Fibroblast of skin of back (primary cell): ENCODE results near the gene SNX8.

Source experiments
- DNase-seq: peaks from one replicate; pipeline ENCODE4 v3.0.0-alpha.2; 2013

Gene SNX8

DNA sequence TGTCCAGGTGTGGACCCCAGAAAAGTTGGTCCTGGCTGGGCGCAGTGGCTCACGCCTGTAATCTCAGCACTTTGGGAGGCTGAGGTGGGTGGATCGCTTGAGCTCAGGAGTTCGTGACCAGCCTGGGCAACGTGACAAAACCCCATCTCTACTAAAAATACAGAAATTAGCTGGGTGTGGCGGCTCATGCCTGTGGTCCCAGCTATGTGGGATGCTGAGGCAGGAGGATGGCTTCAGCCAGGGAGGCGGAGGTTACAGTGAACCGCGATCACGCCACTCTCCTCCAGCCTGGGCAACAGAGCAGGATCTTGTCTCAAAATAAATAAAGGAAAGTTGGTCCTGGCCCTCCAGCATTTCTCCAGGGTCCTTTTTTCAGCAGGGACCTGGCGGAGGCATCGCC lies 70.8 kb downstream of the SNX8 start:
- no peak for DNase-seq

GRCh38 chr7:2242541-2243429 lies 71.5 kb downstream of the SNX8 start:
- DNase-seq = peak; percentile 26

DNA sequence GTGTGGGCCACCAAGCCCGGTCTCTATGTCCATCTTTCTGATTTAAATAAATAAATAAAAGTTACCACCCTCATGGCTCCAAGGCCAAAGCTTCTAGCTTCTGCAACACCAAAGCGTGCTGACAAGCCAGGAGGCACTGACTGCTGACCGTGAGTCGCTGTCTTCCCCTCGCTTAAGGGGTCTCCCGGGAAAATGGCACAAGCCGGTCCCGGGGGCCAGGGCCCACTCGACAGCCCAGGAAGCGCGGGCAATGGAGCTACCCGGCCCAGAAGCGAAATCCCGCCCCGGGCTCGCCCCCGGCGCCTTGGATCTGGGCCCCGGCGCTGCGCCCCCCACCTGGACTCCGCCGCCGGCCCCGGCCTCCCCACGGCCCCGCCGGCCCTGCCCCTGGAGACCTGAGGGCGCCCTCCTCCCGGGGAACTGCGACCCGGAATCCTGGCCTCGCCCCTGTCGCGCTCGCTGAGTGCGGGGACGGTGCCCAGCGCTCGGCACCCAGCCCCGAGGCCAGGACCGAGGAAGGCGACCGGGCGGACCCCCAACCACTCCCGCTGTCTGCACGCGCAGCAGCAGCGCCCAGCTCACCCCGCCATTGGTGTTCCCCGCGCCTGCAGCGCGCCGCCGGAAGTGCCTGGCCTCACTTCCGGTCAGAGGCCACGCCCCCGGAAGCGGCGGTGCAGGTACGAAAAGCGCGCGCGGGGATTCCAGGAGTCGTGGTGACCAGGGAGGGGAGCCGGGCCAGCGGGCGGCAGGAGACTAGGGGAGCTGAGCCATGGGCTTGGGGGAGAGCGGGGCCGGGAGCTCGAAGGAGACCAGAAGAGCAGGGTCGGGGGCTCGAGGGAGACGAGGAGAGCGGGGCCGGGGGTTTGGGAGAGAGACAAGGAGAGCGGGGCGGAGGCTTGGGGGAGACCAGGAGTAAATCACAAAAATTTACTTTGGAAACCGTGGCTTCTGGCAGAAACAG lies 72.4 kb downstream of the SNX8 start, which contains the start of the genes MRM2 and NUDT1:
Gene MRM2 (minus strand): TSS at position 626 of the 961 bp plus-strand sequence. CDS start 36 bp downstream, at position 590.
Gene NUDT1 (plus strand): TSS at position 647 of the 961 bp plus-strand sequence. CDS start 2,349 bp downstream, outside the sequence.
- peak; percentile 74 for DNase-seq

GRCh38 chr7:2239242-2239641 lies 75.0 kb downstream of the SNX8 start:
- no peak for DNase-seq

DNA sequence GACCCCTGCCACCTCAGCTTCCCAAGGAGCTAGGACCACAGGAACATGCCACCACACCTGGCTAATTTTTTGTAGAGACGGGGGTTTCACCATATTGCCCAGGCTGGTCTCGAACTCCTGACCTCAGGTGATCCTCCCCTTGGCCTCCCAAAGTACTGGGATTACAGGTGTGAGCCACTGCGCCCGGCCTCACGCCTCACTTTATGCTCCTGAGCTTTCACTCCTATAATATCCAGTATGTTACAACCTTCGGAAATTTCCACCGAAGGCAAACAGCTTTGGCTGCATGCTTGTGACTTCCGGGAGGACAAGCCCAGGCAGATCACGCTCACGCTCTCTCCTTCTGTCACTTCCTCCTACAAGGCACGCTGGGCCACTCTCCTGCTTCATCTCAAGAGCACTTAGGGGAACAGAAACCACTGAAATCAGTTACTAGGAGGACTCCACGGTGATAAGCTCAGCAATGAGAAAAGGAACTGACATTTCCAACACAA lies 77.1 kb downstream of the SNX8 start:
- no peak for DNase-seq

GRCh38 chr7:2233926-2234325 lies 80.3 kb downstream of the SNX8 start:
- DNase-seq = peak; percentile 23

- peak; percentile 88 for DNase-seq
Measured at GRCh38 chr7:2232766-2233520, 81.3 kb downstream of the SNX8 start, which contains the start of gene MAD1L1. Gene MAD1L1, minus strand, starts transcription at chr7:2232945. Its CDS starts 2,812 bp downstream, at chr7:2230133.

- DNase-seq = peak; percentile 7
Measured at GRCh38 chr7:2231992-2232765, 82.1 kb downstream of the SNX8 start.

- no peak for DNase-seq
Measured at GRCh38 chr7:2230882-2231281, 83.4 kb downstream of the SNX8 start.

GRCh38 chr7:2230226-2230625 lies 84.0 kb downstream of the SNX8 start:
- no peak for DNase-seq

DNA sequence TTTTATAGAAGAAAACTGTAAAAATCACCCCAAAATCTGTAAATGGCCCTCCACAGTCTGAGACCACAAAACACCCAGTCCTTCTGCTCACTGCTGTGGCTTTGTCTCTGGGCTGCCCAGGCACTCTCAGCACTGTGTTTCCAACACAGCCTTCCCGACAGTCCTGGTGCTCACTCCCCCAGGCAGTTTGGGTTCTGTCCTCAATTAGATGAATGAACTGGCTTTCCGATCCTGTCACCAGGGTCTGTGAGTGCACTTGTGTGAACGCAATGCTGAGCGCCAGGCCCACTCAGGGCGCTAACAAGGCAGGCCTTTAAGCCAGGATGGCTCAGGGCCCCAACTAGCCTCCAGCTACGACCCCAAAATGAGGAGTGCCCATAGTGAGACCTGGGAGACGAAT lies 84.8 kb downstream of the SNX8 start:
- DNase-seq = no peak

GRCh38 chr7:2228921-2229320 lies 85.3 kb downstream of the SNX8 start:
- DNase-seq = no peak

DNA sequence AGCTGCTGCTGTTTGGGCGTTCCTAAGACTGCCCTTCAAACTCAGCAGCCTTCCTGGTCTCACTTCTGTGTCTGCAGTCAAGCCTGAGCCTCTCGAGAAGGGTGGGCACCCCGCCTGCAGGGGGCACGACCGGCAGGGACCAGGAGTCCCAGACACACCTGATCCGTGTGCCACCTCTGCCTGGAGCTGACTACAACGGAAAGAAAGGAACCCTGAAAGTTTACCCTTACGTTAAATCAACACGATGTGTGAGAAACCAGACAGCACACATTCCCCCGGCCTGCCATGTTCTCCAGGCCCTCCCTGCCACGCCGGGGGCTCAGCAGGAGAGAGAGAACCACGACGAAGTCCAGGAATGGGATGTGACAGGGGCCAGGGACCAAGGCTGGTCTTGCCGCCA lies 86.5 kb downstream of the SNX8 start:
- no peak for DNase-seq

DNA sequence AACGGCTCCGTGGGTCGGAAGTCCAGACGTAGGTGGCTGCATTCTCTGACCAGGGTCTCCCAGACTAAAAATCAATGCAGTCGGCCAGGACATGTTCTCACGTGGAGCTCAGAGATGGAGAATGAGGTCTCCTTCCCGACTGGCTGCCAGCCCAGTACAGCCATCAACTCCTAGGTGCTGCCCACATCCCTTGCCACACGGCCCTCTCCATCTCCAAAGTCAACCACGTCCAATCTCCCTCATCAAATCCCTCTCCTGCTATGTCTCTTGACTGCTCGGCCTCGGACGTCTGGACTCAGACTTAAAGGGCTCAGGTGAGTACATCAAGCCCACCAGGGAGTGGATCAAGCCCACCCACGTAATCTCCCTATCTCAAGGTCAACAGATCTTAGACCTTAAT lies 88.4 kb downstream of the SNX8 start:
- no peak for DNase-seq

GRCh38 chr7:2225336-2225735 lies 88.9 kb downstream of the SNX8 start:
- DNase-seq = no peak

DNA sequence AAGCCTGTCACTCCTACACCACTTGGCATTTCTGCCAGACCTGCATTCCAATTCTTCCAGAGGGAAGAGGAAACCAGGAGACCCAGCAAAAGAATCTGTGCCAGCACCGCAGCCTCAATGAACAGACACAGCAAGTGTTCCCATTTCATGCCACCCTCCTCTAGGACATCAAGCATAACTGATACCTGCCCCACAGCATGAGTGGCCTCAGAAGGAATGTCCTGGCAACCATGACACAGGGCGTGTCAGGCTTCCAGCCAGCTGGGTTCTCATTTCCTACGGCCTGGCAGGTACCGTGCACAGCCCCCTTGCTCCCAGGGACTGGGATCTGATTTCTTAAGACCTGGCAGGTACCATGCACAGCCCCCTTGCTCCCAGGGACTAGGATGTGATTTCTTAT lies 89.3 kb downstream of the SNX8 start:
- no peak for DNase-seq

- DNase-seq = no peak
Measured at GRCh38 chr7:2224491-2224928, 89.7 kb downstream of the SNX8 start.

- DNase-seq = no peak
Measured at GRCh38 chr7:2223321-2223720, 90.9 kb downstream of the SNX8 start.

DNA sequence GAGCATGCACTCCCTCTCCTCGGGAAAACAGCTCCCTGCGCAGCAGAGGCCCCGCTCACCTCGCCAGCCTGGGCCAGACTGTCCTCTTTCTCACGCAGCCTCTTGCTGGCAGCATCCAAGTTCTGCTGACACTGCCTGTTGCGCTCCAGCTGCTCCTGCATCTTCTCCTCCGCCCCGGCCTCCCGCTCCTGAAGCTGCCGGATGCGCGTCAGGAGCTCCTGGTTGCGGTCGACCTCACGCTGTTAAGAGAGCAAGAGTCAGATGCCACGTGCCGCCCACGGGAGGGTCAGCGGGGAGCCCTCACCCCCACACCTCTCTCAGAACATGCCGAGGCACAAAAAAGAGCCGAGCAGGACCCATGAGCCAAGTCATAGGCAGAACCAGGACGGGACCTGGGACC lies 91.7 kb downstream of the SNX8 start:
- DNase-seq = no peak

DNA sequence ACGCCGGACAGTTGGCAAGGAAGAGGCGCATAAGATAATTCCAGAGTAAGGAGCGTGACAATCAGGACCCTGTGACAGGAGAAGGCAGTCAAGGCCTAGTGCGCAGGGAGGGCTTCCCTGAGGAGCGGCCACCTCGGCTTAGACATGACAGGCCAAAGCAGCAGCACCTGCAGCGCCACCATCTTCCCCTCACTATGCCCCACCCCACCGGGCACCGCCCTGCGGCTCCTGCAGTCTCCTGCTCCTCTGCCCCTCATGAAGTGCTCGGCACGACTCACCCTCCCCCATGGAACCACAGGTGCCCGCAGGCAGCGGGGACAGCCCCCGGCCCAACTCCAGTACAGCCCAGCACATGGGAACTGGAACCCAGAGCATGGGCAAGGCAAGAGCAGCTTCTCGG lies 93.3 kb downstream of the SNX8 start:
- no peak for DNase-seq

DNA sequence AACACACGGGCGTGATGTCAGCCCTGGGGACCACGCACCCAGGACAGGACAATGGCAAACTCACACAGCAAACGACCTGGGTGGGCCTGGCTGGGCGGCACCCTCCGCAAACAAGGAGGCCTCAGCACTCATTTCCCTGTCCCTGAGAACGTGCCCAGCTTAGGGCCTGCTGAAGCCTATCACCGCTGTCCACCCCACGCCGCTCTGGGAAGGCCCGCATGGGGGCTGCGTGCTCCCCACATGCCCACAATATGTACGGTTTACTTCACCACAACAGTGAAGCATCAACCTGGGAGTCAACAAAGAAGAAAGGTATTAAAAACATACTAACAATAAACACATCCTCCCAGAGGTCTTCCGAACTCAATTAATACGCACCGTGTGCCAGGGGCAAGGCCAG lies 93.7 kb downstream of the SNX8 start:
- no peak for DNase-seq
